Fibroblast of lung (primary cell): Measurements from ENCODE around the gene FIBCD1.

Source experiments
- CTCF ChIP-seq, 2 donors: IDR thresholded peaks in 1 of 2; conservative IDR thresholded peaks in 1 of 2; 1 replicate in 1 of 2; 2 replicates in 1 of 2; pipeline ENCODE4 v1.5.1; 2011 to 2012; ENCODE audit warnings: low read length in 2 of 2, control low read depth in 1 of 2, inconsistent platforms in 1 of 2, low read depth in 1 of 2, mild to moderate bottlenecking in 1 of 2
- EZH2 ChIP-seq: IDR thresholded peaks from 2 replicates; pipeline ENCODE4 v1.5.1; 2012; ENCODE audit warnings: low read length, control low read depth, mild to moderate bottlenecking; ENCODE audit errors: missing control alignments

GRCh38 chr9:130892477-130893304, 46.4 kb downstream of the FIBCD1 start:
- TF ChIP-seq CTCF (conservative IDR thresholded peaks at IDR 0.05 in 1 of 2, IDR thresholded peaks at IDR 0.05 in 1 of 2; ENCODE audit: low read depth in 1 of 2, low read length in 2 of 2) = no peak
- TF ChIP-seq EZH2 = no peak
